ENCODE data around the gene SEMA5A. TPM values are rescaled to one million over a fixed set of nuclear protein-coding genes. Genes with fewer than 3 reads are reported as not detected.

Gene SEMA5A
- polyA plus RNA-seq, 3 donors: not detected

GRCh38 chr5:9168791-9169556 lies 376.9 kb downstream of the SEMA5A start:
- H3K36me3 ChIP-seq (replicated peaks in 1 of 2; ENCODE audit: control insufficient read depth in 1 of 2, insufficient read depth in 2 of 2, low read length in 2 of 2): no peaks in the 10 kb centered on the region
- Mint-ChIP-seq H3K36me3 (no peaks in the 10 kb centered on the region), H3K27me3 (ENCODE audit: low read depth in 3 of 3) (peaks cover 1 to 2% (median 1%) of the 10 kb centered on the region in 3 donors), H3K27ac (no peak overlapping the region), H3K9me3 (peaks cover 0 to 4% (median 0%) of the 10 kb centered on the region in 7 donors), H3K4me3 (no peak overlapping the region), H3K4me1 (no peaks in the 10 kb centered on the region)
- H3K9ac ChIP-seq (ENCODE audit: insufficient read depth, low read length, poor library complexity, severe bottlenecking): no peak overlapping the region
- intact Hi-C loops (cut with micrococcal nuclease): no loop called here
- H3K4me1 ChIP-seq (ENCODE audit: control insufficient read depth in 1 of 2, insufficient read depth in 2 of 2, low read length in 2 of 2): no peaks in the 10 kb centered on the region
- DNase-seq: no peak
- TF ChIP-seq CTCF (IDR thresholded peaks at IDR 0.05): no peak
- 91% methylated on average over 3 of the region's 5 CpGs for WGBS (ENCODE audit: insufficient coverage)
- H3K27me3 ChIP-seq (ENCODE audit: control insufficient read depth in 2 of 2, insufficient read depth in 2 of 2, low read length in 2 of 2): no peaks in the 10 kb centered on the region
- H2AFZ ChIP-seq (ENCODE audit: insufficient read depth, low read depth, low read length, poor library complexity, severe bottlenecking): no peak overlapping the region
- H3K4me2 ChIP-seq (replicated peaks; ENCODE audit: extremely low read depth, low read length, poor library complexity, severe bottlenecking): no peak overlapping the region
- no peaks in the 10 kb centered on the region for H4K20me1 ChIP-seq (ENCODE audit: insufficient read depth, low read length)
- H3K9me3 ChIP-seq (replicated peaks in 1 of 2; ENCODE audit: control insufficient read depth in 1 of 2, insufficient read depth in 1 of 2, low read length in 2 of 2): no peaks in the 10 kb centered on the region
- no peak overlapping the region for H3K4me3 ChIP-seq (replicated peaks in 1 of 3; ENCODE audit: low read depth in 2 of 3, low read length in 3 of 3)
- H3K27ac ChIP-seq (ENCODE audit: low read depth in 1 of 2, low read length in 2 of 2): no peak overlapping the region
- H3K79me2 ChIP-seq (ENCODE audit: insufficient read depth, low read length): no peaks in the 10 kb centered on the region

- Mint-ChIP-seq H3K27ac (no peak overlapping the region), H3K4me3 (no peak overlapping the region), H3K27me3 (ENCODE audit: low read depth in 3 of 3) (peaks cover 1 to 2% (median 1%) of the 10 kb centered on the region in 3 donors), H3K4me1 (no peaks in the 10 kb centered on the region), H3K9me3 (peaks cover 0 to 4% (median 0%) of the 10 kb centered on the region in 7 donors), H3K36me3 (no peaks in the 10 kb centered on the region)
- Histone ChIP-seq H3K79me2 (ENCODE audit: insufficient read depth, low read length) (no peaks in the 10 kb centered on the region), H2AFZ (ENCODE audit: insufficient read depth, low read depth, low read length, poor library complexity, severe bottlenecking) (no peak overlapping the region), H3K27me3 (ENCODE audit: control insufficient read depth in 2 of 2, insufficient read depth in 2 of 2, low read length in 2 of 2) (no peaks in the 10 kb centered on the region), H4K20me1 (ENCODE audit: insufficient read depth, low read length) (no peaks in the 10 kb centered on the region), H3K4me3 (replicated peaks in 1 of 3; ENCODE audit: low read depth in 2 of 3, low read length in 3 of 3) (no peak overlapping the region), H3K9me3 (replicated peaks in 1 of 2; ENCODE audit: control insufficient read depth in 1 of 2, insufficient read depth in 1 of 2, low read length in 2 of 2) (no peaks in the 10 kb centered on the region), H3K4me2 (replicated peaks; ENCODE audit: extremely low read depth, low read length, poor library complexity, severe bottlenecking) (no peak overlapping the region), H3K9ac (ENCODE audit: insufficient read depth, low read length, poor library complexity, severe bottlenecking) (no peak overlapping the region), H3K36me3 (replicated peaks in 1 of 2; ENCODE audit: control insufficient read depth in 1 of 2, insufficient read depth in 2 of 2, low read length in 2 of 2) (no peaks in the 10 kb centered on the region), H3K4me1 (ENCODE audit: control insufficient read depth in 1 of 2, insufficient read depth in 2 of 2, low read length in 2 of 2) (no peaks in the 10 kb centered on the region), H3K27ac (ENCODE audit: low read depth in 1 of 2, low read length in 2 of 2) (no peak overlapping the region)
- TF ChIP-seq CTCF (IDR thresholded peaks at IDR 0.05): no peak
- DNase-seq: no peak
- intact Hi-C loops (cut with micrococcal nuclease): no loop called here
- WGBS (ENCODE audit: insufficient coverage): 13% methylated on average over 1 of the region's 7 CpGs
Observed at GRCh38 chr5:9166202-9167112, 379.4 kb downstream of the SEMA5A start.
